Measurements from ENCODE around the gene ZNF473. TPM values are rescaled to one million over a fixed set of nuclear protein-coding genes. Genes with fewer than 3 reads are reported as not detected.
A peak's percentile ranks its signal among the peaks of the same experiment; 100 is the strongest.

The ZNF473 gene
- total RNA-seq, 1 experiment from 2014 or later: 27.2 TPM

- Mint-ChIP-seq H3K27ac (ENCODE audit: unreplicated experiment) (no peak overlapping the region), H3K4me1 (ENCODE audit: low read depth, unreplicated experiment) (no peaks in the 10 kb centered on the region), H3K27me3 (ENCODE audit: unreplicated experiment) (no peaks in the 10 kb centered on the region), H3K4me3 (ENCODE audit: low read depth, unreplicated experiment) (no peak overlapping the region), H3K9me3 (ENCODE audit: low read depth, unreplicated experiment) (no peaks in the 10 kb centered on the region), H3K36me3 (ENCODE audit: insufficient read depth, unreplicated experiment) (peaks cover 29% of the 10 kb centered on the region)
- no peak for TF ChIP-seq CTCF (IDR thresholded peaks at IDR 0.05; ENCODE audit: unreplicated experiment)
- intact Hi-C loops (cut with micrococcal nuclease; ENCODE audit: unreplicated experiment): no loop called here
- no TSS peak for BruUV-seq (replicated peaks)
- CTCF ChIA-PET: no interaction called here
- no peak for DNase-seq
Observed at GRCh38 chr19:49985871-49986270, 39.9 kb upstream of the ZNF473 start.

GRCh38 chr19:49986354-49986753 lies 39.5 kb upstream of the ZNF473 start:
- Mint-ChIP-seq H3K27ac (ENCODE audit: unreplicated experiment) (no peak overlapping the region), H3K36me3 (ENCODE audit: insufficient read depth, unreplicated experiment) (peaks cover 28% of the 10 kb centered on the region), H3K4me1 (ENCODE audit: low read depth, unreplicated experiment) (no peaks in the 10 kb centered on the region), H3K9me3 (ENCODE audit: low read depth, unreplicated experiment) (no peaks in the 10 kb centered on the region), H3K27me3 (ENCODE audit: unreplicated experiment) (no peaks in the 10 kb centered on the region), H3K4me3 (ENCODE audit: low read depth, unreplicated experiment) (no peak overlapping the region)
- no peak for DNase-seq
- intact Hi-C loops (cut with micrococcal nuclease; ENCODE audit: unreplicated experiment): no loop called here
- TF ChIP-seq CTCF (IDR thresholded peaks at IDR 0.05; ENCODE audit: unreplicated experiment): no peak
- CTCF ChIA-PET: no interaction called here
- no TSS peak for BruUV-seq (replicated peaks)

GRCh38 chr19:49987159-49987698 lies 38.6 kb upstream of the ZNF473 start:
- peaks cover 23% of the 10 kb centered on the region for H3K36me3 Mint-ChIP-seq (ENCODE audit: insufficient read depth, unreplicated experiment)
- H3K9me3 Mint-ChIP-seq (ENCODE audit: low read depth, unreplicated experiment): no peaks in the 10 kb centered on the region
- intact Hi-C loops (cut with micrococcal nuclease; ENCODE audit: unreplicated experiment): no loop called here
- no peak for TF ChIP-seq CTCF (IDR thresholded peaks at IDR 0.05; ENCODE audit: unreplicated experiment)
- H3K27ac Mint-ChIP-seq (ENCODE audit: unreplicated experiment): peak overlapping the region; percentile 51
- peak; percentile 80 for DNase-seq
- no peaks in the 10 kb centered on the region for H3K4me1 Mint-ChIP-seq (ENCODE audit: low read depth, unreplicated experiment)
- H3K27me3 Mint-ChIP-seq (ENCODE audit: unreplicated experiment): no peaks in the 10 kb centered on the region
- no peak overlapping the region for H3K4me3 Mint-ChIP-seq (ENCODE audit: low read depth, unreplicated experiment)
- BruUV-seq (replicated peaks): no TSS peak
- CTCF ChIA-PET: no interaction called here

GRCh38 chr19:49988007-49988406 lies 37.8 kb upstream of the ZNF473 start:
- no TSS peak for BruUV-seq (replicated peaks)
- no peak overlapping the region for H3K4me3 Mint-ChIP-seq (ENCODE audit: low read depth, unreplicated experiment)
- CTCF ChIA-PET: no interaction called here
- no peaks in the 10 kb centered on the region for H3K4me1 Mint-ChIP-seq (ENCODE audit: low read depth, unreplicated experiment)
- intact Hi-C loops (cut with micrococcal nuclease; ENCODE audit: unreplicated experiment): no loop called here
- DNase-seq: no peak
- TF ChIP-seq CTCF (IDR thresholded peaks at IDR 0.05; ENCODE audit: unreplicated experiment): no peak
- no peaks in the 10 kb centered on the region for H3K9me3 Mint-ChIP-seq (ENCODE audit: low read depth, unreplicated experiment)
- peaks cover 24% of the 10 kb centered on the region for H3K36me3 Mint-ChIP-seq (ENCODE audit: insufficient read depth, unreplicated experiment)
- no peak overlapping the region for H3K27ac Mint-ChIP-seq (ENCODE audit: unreplicated experiment)
- H3K27me3 Mint-ChIP-seq (ENCODE audit: unreplicated experiment): no peaks in the 10 kb centered on the region

All from Calu3 (cell line).